ENCODE results near the gene LTBP1.
"Not testable (repeated sequence)": the region's sequence is repeated elsewhere in the genome, so short reads cannot be mapped to it uniquely, and the experiment has no call there.

The LTBP1 gene

DNA sequence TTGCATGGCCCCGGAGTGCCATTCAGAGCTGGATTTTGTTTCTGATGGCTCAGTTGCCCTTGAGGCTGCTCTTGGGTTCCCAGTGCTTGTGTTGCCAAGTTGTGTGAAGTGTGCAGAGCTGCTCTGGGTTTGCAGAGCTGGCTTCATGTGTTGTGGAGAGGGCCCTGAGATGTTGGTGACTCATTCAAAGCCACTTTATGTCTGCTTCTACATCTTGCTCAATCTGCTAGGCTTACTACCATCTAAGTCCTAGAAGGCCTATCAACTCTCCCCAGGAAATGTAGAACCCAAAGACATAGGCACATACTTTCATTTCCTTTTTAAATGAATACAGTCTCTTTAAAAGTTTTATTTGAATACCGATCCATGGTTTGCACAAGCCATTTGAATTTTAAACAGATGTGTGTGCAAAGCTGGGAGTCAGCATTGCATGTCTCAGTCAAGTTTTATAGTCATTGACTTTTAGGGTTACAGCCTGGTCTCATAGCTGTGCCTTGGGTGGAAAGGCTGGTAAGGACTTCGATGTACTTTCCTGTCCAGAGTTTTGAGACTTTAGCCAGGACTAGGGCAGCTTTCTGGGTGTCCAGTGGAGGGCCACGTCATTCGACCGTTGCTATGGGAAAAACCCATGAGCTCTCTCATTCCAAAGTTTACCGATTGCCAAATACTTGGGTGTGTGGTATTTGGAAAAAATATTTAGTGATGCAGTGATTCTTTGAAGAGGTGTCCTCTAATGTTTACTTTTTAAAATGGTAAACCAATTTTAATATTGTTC lies 105.0 kb downstream of the LTBP1 start:
- DNase-seq = no peak

DNA sequence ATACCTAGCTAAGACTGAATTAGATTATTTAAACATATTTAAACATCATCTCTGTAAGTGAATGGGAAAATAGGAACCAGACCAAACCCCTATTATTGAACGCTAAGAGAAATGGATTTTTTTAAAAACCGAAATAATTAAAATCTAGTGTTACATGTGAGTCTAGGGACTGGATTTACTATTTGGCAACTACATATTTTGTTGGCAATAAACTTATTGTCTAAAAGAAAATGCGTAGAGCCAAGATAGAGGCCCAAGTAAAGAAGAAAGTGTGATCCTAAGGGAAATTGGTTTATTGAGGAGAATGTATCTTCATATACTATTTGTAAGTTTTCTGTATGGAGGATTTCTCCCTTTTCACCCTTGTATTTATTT lies 105.6 kb downstream of the LTBP1 start:
- DNase-seq = no peak

- DNase-seq = not testable (repeated sequence)
Measured at GRCh38 chr2:33052795-33053194, 106.0 kb downstream of the LTBP1 start.

GRCh38 chr2:33056170-33056569 lies 109.4 kb downstream of the LTBP1 start:
- DNase-seq = no peak

DNA sequence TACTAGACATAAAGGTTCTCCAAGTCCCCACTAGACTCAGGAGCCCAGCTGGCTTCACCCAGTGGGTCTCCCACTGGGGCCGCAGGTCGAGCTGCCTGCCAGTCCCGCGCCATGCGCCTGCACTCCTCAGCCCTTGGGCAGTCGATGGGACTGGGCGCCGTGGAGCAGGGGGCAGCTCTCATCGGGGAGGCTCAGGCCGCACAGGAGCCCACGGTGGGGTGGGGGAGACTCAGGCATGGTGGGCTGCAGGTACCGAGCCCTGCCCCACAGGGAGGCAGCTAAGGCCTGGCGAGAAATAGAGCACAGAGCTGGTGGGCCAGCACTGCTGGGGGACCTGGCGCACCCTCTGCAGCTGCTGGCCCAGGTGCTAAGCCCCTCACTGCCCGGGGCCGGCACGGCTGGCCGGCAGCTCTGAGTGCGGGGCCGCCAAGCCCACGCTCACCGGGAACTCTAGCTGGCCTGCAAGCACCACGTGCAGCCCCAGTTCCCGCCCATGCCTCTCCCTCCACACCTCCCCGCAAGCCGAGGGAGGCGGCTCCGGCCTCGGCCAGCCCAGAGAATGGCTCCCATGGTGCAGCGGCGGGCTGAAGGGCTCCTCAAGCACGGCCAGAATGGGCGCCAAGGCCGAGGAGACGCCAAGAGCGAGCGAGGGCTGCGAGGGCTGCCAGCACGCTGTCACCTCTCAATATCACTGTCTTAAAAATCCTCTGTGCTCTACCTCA lies 110.7 kb downstream of the LTBP1 start:
- not testable (repeated sequence) for DNase-seq

DNA sequence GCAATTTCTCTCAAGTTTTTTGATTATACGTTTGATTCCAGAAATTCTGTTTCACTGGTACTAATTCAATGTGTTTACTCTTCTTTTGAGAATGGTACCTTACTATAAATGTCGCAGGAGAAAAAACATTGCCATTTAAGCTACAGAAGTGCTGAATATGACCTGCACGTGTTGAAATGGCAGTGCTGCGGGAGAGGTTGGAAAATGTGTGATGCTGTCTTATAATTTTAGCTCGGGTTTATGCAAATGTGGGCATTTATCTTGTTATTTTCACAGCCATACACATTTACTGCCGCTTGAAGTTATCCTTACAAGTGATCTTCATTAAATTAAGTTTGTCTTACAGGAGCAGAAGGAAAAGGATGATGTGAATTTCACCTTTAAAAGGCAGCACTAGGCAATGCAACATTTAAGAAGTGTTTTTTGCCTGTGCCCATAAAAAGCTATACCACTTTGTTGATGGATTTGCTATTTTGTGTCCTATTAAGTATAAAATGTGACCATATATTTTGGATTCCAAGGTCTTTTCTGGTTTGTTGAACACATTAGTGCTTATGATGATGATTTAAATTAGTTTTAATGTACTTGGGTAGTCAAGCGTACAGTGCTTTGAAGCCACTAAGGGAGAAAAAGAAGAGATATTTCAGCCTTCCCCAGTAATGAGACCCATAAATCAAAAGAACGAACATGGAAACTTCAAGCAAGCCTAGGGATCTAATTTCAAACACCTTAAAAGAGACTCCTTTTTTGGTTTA lies 112.1 kb downstream of the LTBP1 start:
- peak; percentile 2 for DNase-seq

- DNase-seq = no peak
Measured at GRCh38 chr2:33059471-33060156, 112.9 kb downstream of the LTBP1 start.

- no peak for DNase-seq
Measured at GRCh38 chr2:33060405-33060804, 113.7 kb downstream of the LTBP1 start.

GRCh38 chr2:33062665-33063250 lies 116.0 kb downstream of the LTBP1 start:
- no peak for DNase-seq

DNA sequence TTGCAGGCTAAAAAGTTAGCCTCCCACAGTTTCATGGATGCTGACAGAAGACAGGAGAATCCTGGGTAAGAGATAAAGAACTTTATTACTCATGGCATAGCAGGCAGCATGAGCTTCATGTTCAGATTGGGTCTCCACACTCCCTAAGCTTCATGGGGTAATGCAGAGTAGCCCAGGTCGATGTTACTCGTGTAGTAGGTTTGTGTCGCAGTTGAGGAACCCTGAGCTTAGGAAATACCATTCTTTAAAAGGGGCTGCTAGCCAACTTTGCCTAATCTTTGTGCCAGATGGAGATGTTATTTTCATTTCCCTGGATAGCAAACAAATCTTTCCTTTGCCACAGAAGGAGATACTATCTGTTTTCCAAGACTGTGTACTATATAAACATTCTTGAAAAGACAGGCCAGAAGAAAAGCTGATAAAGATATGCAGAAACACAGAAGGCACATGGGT lies 117.6 kb downstream of the LTBP1 start:
- no peak for DNase-seq

DNA sequence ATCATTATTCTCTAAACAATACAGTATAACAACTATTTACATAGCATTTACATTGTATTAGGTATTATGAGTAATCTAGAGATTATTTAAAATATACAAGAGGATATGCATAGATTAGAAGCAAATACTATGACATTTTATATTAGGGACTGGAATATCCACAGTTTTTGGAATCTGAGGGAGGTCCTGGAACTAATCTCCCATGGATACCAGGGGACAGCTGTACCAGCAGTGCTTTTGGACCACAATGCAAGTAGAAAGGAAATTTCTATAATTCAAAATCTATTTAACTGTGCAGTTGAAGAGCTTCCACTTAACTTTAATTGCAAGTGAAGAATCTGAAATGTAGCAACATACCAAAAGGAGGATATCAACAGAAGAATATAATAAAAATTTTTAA lies 120.8 kb downstream of the LTBP1 start:
- DNase-seq = no peak

DNA sequence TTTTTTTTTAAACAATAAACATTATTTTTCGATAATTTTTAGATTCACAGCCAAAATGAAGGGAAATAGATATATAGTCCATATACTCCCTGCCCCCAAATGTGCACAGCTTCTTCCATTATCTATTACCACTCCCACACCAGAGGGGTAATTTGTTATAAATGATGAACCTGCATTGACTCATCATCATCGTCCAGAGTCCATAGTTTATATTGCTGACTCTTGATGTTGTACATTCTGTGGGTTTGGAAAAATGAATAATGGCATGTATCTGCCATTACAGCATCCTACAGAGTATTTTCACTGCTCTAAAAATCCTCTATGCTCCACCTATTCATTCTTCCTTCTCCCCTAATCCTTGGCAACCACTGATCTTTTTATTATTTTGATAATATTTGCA lies 121.5 kb downstream of the LTBP1 start:
- DNase-seq = no peak

GRCh38 chr2:33069894-33070651 lies 123.3 kb downstream of the LTBP1 start:
- no peak for DNase-seq

DNA sequence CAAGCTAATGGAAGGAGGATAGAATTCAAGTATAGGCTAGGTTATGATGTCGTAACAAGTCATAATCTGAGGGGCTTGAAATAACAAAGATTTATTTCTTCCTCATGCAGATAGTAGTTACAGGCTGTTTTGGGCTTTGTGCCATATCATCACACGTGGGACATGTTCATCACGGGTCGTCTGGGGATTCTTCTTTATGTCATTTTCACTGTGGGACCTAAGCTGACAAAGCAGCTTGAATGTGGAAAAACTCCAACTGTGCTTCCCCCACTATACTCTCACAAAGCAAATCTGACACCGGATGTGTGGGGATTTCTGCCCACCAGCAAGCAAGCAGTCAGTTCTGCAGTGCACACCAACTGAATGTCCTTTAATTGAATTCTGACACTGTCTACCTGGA lies 124.8 kb downstream of the LTBP1 start:
- DNase-seq = no peak

GRCh38 chr2:33072614-33073013 lies 125.9 kb downstream of the LTBP1 start:
- DNase-seq = no peak

GRCh38 chr2:33073018-33073417 lies 126.3 kb downstream of the LTBP1 start:
- no peak for DNase-seq

DNA sequence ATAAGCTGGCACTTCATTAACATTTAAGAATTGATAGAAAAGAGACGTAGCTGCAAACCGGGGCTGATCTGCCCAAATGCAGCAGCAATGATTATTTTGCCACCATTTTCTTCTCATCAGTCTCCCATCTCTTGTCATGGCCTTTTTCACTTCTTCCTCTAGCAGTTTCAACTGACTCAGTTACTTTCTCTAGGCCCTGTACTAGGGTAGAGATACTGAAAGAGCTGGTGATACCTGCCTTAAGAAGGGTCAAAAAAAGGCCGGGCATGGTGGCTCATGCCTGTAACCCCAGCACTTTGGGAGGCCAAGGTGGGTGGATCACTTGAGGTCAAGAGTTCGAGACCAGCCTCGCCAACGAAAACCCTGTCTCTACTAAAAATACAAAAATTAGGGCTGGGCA lies 127.4 kb downstream of the LTBP1 start:
- DNase-seq = no peak

- no peak for DNase-seq
Measured at GRCh38 chr2:33077311-33077710, 130.6 kb downstream of the LTBP1 start.

DNA sequence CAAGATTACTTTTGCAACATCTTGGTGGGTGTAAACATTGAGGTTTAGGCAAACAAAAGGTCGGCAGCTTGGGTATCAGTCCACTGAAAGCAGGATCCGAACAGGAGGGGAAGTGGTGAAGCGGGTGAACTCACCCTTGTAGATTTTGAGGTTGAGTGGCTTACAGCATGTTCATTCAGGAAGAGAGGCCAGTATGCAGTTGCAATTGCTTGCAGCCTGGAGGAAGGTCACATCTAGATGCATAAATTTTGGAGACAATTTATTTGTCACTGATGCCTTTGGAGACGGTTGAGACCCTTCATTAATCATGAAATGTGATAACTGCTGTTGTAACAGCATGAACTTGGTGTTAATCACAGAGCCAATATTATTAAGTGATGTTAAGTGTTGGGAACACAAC lies 131.1 kb downstream of the LTBP1 start:
- no peak for DNase-seq

- DNase-seq = no peak
Measured at GRCh38 chr2:33081691-33082090, 134.9 kb downstream of the LTBP1 start.

GRCh38 chr2:33083699-33084387 lies 137.1 kb downstream of the LTBP1 start:
- DNase-seq = no peak
